ENCODE measurements around the gene SNAP29.
"Not testable (repeated sequence)": the region's sequence is repeated elsewhere in the genome, so short reads cannot be mapped to it uniquely, and the experiment has no call there.

Gene SNAP29

DNA sequence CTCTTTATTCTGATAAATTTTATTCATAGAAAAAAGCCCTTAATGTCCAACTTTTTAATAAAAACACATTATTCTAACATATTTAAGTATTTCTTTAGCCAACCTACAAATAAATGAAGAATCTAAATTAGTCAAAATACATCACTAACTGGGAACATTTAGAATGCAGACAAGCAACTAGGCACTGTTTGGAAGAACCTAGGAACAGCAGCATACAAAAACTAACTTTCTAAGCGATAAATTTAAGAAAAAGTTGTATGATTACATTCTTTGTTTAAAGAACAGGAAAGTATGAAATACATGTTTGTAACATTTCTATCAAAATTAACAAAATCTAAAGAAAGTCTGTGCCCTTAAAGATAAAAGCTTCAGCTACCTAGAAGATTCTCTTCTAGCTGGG lies 35.5 kb upstream of the SNAP29 start:
- TF ChIP-seq, protein P1, sequence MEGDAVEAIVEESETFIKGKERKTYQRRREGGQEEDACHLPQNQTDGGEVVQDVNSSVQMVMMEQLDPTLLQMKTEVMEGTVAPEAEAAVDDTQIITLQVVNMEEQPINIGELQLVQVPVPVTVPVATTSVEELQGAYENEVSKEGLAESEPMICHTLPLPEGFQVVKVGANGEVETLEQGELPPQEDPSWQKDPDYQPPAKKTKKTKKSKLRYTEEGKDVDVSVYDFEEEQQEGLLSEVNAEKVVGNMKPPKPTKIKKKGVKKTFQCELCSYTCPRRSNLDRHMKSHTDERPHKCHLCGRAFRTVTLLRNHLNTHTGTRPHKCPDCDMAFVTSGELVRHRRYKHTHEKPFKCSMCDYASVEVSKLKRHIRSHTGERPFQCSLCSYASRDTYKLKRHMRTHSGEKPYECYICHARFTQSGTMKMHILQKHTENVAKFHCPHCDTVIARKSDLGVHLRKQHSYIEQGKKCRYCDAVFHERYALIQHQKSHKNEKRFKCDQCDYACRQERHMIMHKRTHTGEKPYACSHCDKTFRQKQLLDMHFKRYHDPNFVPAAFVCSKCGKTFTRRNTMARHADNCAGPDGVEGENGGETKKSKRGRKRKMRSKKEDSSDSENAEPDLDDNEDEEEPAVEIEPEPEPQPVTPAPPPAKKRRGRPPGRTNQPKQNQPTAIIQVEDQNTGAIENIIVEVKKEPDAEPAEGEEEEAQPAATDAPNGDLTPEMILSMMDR (IDR thresholded peaks at IDR 0.05) = no peak
- DNase-seq (ENCODE audit: low spot score) = no peak
- H3K4me3 ChIP-seq = no peak overlapping the region
- H3K27ac ChIP-seq = no peak overlapping the region

DNA sequence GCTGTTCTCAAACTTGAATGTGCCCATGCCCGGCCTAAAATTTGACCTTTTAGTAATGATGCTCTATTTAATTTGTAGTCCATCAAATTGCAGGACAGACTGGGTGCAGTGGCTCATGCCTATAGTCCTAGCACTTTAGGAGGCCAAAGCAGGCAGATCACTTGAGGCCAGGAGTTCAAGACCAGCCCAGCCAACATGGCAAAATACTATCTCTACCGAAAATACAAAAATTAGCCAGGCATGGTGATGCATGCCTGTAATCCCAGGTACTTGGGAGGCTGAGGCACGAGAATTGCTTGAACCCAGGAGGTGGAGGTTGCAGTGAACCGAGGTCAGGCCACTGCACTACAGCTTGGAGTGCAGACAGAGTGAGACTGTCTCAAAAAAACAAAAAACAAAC lies 33.6 kb upstream of the SNAP29 start:
- H3K27ac ChIP-seq; H3K4me3 ChIP-seq; DNase-seq (ENCODE audit: low spot score): not testable (repeated sequence)

DNA sequence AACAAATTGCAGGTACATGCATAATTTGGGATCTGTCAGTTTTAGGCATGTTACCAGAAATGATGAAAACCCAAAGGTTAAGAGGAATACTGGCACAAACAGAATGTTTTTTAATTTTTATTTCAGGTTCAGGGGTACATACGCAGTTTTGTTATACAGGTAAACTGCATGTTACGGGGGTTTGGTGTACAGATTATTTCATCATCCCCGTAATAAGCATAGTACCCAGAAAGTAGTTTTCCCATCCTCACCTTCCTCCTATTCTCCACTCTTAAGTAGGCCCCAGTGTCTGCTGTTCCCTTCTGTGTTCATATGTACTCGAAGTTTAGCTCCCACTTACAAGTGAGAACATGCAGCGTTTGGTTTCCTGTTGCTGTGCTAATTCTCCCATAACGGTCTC lies 33.2 kb upstream of the SNAP29 start:
- TF ChIP-seq, protein P1 (IDR thresholded peaks at IDR 0.05) = no peak
- DNase-seq (ENCODE audit: low spot score) = no peak
- H3K4me3 ChIP-seq = no peak overlapping the region
- no peak overlapping the region for H3K27ac ChIP-seq

DNA sequence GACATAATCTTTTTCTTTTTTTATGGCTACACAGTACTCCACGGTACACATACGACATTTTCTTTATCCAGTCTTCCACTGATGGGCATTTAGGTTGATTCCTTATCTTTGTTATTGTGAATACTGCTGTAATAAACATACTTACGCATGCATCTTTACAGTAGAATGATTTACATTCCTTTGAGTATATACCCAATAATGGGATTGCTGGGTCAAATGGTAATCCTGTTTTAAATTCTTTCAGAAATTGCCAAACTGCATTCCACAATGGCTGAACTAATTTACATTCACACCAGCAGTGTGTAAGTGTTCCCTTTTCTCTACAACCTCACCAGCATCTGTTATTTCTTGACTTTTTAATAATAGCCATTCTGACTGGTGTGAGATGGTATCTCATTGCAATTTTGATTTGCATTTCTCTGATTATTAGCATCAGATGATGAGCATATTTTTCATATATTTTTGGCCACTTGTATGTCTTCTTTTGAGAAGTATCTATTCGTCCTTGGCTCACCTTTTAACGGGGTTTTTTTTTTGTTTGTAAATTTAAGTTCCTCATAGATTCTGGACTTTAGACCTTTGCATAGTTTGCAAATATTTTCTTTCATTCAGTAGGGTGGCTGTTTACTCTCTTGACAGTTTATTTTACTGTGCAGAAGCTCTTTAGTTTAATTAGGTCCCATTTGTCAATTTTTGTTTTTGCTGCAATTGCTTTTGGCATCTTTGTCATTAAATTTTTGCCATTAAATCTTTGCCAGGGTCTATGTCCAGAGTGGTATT lies 32.2 kb upstream of the SNAP29 start:
- H3K4me3 ChIP-seq; H3K27ac ChIP-seq; DNase-seq (ENCODE audit: low spot score): not testable (repeated sequence)

DNA sequence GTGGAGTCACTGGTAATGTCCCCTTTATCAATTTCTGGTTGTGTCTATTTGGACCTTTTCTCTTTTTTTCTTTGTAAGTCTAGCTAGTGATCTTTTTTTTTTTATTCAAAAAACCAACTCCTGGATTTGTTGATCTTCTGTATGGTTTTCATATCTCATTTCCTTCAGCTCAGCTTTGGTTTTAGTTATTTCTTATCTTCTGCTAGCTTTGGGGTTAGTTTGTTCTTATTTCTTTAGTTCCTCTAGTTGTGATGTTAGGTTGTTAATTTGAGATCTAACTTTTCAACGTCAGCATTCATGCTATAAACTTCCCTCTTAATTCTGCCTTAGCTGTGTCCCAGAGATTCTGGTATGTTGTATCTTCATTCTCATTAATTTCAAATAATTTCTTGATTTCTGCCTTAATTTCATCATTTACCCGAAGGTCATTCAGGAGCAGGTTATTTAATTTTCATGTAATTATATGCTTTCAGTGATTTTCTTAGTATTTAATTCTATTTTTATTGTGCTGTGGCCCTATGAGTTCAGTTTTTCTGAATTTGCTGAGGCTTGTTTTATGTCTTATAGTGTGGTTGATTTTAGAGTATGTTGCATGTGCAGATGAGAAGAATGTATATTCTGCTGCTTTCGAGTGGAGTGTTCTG lies 29.2 kb upstream of the SNAP29 start:
- H3K27ac ChIP-seq = no peak overlapping the region
- no peak overlapping the region for H3K4me3 ChIP-seq
- no peak for DNase-seq (ENCODE audit: low spot score)
- TF ChIP-seq, protein P1 (IDR thresholded peaks at IDR 0.05) = no peak

DNA sequence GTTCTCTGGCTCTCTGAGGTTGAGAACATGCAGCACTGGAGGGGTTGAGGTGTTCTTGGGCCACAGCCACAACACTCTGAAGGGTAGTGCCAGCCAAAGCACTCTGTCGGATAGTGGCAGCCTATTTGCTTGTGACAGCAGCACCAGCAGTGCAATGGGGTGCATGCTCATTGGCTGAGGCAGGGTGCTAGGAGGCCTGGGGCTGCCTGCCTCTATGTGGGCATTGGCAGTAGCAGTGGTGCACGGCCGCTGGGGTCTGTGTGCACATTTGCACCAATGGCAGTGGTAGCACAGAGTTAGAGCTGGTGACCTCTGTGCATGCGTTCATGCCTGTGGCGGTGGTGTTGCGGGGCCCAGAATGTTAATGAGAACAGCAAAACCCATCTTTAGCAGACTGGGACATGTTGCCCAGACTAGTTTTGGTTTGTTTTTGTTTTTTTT lies 25.6 kb upstream of the SNAP29 start:
- no peak for DNase-seq (ENCODE audit: low spot score)
- TF ChIP-seq, protein P1 (IDR thresholded peaks at IDR 0.05) = no peak
- Histone ChIP-seq H3K27ac (no peak overlapping the region), H3K4me3 (no peak overlapping the region)

DNA sequence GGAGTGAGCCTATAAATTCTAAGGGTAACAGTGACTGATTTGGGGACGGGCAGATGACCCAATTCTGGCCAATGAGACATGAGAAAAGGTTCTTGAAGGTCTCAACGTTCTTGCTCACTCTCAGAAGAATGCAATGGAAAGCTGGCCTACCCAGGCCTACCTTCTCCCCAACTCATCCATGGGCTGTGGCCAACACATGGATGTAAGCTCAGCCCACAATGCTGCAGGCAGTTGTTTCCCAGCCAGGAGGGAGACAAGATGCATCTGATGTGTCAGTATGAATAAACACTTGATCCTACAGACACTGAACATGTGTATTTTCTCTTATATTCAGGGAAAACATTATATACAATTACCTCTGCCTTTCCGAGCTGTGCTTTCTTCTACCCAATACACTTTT lies 24.6 kb upstream of the SNAP29 start:
- TF ChIP-seq, protein P1 (IDR thresholded peaks at IDR 0.05) = no peak
- no peak for DNase-seq (ENCODE audit: low spot score)
- Histone ChIP-seq H3K4me3 (no peak overlapping the region), H3K27ac (no peak overlapping the region)

DNA sequence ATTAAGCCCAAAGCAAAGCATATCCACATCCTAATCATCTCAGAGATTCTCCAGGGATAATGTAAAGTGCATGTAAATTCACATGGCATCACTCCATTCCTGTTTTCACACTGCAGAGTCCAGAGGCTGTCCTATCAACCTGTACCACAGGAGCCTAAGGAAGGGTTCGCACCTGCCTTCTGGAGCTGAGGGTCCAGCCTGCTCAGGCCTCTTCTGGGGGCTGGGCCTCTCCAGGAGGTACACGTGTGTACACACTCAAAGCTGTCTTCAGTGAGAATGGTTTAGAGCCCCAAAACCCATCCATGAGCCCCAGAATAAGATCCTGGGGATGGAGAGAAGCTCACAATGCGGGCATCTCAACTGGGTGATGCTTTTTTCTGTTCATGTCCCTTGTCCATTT lies 24.1 kb upstream of the SNAP29 start:
- no peak for DNase-seq (ENCODE audit: low spot score)
- H3K4me3 ChIP-seq = no peak overlapping the region
- no peak overlapping the region for H3K27ac ChIP-seq
- TF ChIP-seq, protein P1 (IDR thresholded peaks at IDR 0.05) = no peak
